Endothelial cell of umbilical vein (primary cell): Measurements from ENCODE around the gene USP6NL. TPM values are rescaled to one million over a fixed set of nuclear protein-coding genes. Genes with fewer than 3 reads are reported as not detected.
A peak's percentile ranks its signal among the peaks of the same experiment; 100 is the strongest.

ENCODE experiments used
- BruUV-seq: library from RNA; stranded (reverse); fragments of 400-500 nt; replicated peaks from 2 replicates; lab custom pipeline; 2021; lab: Mats Ljungman, UMichigan
- CTCF ChIA-PET: fragments of 300-600, 350-600 bp; sonication (Branson Sonifier 250); formaldehyde crosslinking; loops from one replicate; lab custom pipeline; 2021; ENCODE audit warnings: antibody characterized with exemption, inconsistent platforms; lab: Charles Lee
- POLR2A ChIA-PET: fragments of 300-600, 350-600 bp; sonication (Branson Sonifier 250); formaldehyde crosslinking; loops from one replicate; lab custom pipeline; 2021; ENCODE audit warnings: antibody characterized with exemption, inconsistent platforms; lab: Charles Lee
- DNase-seq: peaks from one replicate; pipeline ENCODE4 v3.0.0-alpha.2; 2011; ENCODE audit warnings: low read depth, low spot score
- FAIRE-seq: peaks from 2 replicates; lab custom pipeline; 2011; peaks lifted over from hg19 to GRCh38; lab: Jason Lieb, UNC
- H2AFZ ChIP-seq: 2 replicates; pipeline ENCODE4 v1.6.0; 2012; ENCODE audit warnings: low read depth, low read length, control low read depth, inconsistent platforms
- H3K27ac ChIP-seq: 2 replicates; pipeline ENCODE4 v1.5.1; 2011; ENCODE audit warnings: low read depth, mild to moderate bottlenecking, control low read depth, low read length, moderate library complexity; ENCODE audit not compliant: insufficient read depth
- H3K27me3 ChIP-seq, 2 experiments: 2 replicates each; pipeline versions ENCODE4 v1.6.0 to v1.6.1; 2011; ENCODE audit warnings: low read length in 2 of 2, mixed read lengths in 1 of 2; ENCODE audit not compliant: control insufficient read depth in 2 of 2, insufficient read depth in 2 of 2
- H3K36me3 ChIP-seq, 2 experiments: 2 replicates in 1 of 2; 3 replicates in 1 of 2; pipeline ENCODE4 v1.5.1; 2011; ENCODE audit warnings: low read length in 2 of 2, mild to moderate bottlenecking in 1 of 2, moderate library complexity in 1 of 2; ENCODE audit not compliant: control insufficient read depth in 2 of 2, insufficient read depth in 2 of 2; ENCODE audit errors: extremely low read depth in 1 of 2
- H3K4me1 ChIP-seq: 3 replicates; pipeline ENCODE4 v1.5.1; 2011; ENCODE audit warnings: mild to moderate bottlenecking, low read length; ENCODE audit not compliant: control insufficient read depth, insufficient read depth; ENCODE audit errors: extremely low read depth
- H3K4me2 ChIP-seq: 2 replicates; pipeline ENCODE4 v1.6.1; 2011; ENCODE audit warnings: low read length, control low read depth, mixed read lengths; ENCODE audit not compliant: insufficient read depth
- H3K4me3 ChIP-seq, 3 experiments: fragments of 200-600 bp in 1 of 3; sonication (generic), shearing (Covaris generic) in 1 of 3; replicated peaks in 1 of 3; 2 replicates each; pipeline ENCODE4 v1.5.1; 2011 to 2016; ENCODE audit warnings: control low read depth in 3 of 3, low read length in 3 of 3, mild to moderate bottlenecking in 2 of 3, inconsistent platforms in 1 of 3, low read depth in 1 of 3, moderate library complexity in 1 of 3; ENCODE audit not compliant: insufficient read depth in 1 of 3
- H3K79me2 ChIP-seq: 2 replicates; pipeline ENCODE4 v1.6.0; 2012; ENCODE audit warnings: low read length, inconsistent platforms; ENCODE audit not compliant: control insufficient read depth, insufficient read depth
- H3K9ac ChIP-seq: replicated peaks from 2 replicates; pipeline ENCODE3; 2011; ENCODE audit warnings: low read length, control low read depth; ENCODE audit not compliant: insufficient read depth; ENCODE audit errors: extremely low read depth
- H3K9me1 ChIP-seq: replicated peaks from 3 replicates; pipeline ENCODE4 v1.6.0; 2011; ENCODE audit warnings: mild to moderate bottlenecking, low read length; ENCODE audit not compliant: control insufficient read depth, insufficient read depth; ENCODE audit errors: extremely low read depth
- H3K9me3 ChIP-seq: replicated peaks from 2 replicates; pipeline ENCODE4 v1.5.1; 2012; ENCODE audit warnings: low read length, inconsistent platforms; ENCODE audit not compliant: control insufficient read depth, insufficient read depth
- H4K20me1 ChIP-seq: replicated peaks from 2 replicates; pipeline ENCODE3; 2011; ENCODE audit warnings: mild to moderate bottlenecking, low read length; ENCODE audit not compliant: control insufficient read depth, insufficient read depth; ENCODE audit errors: extremely low read depth
- CTCF ChIP-seq, 2 donors: IDR thresholded peaks; 1 replicate in 1 of 2; 2 replicates in 1 of 2; pipeline ENCODE4 v1.5.1; 2011; ENCODE audit warnings: low read length in 2 of 2, mild to moderate bottlenecking in 2 of 2, moderate library complexity in 2 of 2, control low read depth in 1 of 2, inconsistent platforms in 1 of 2, low read depth in 1 of 2; ENCODE audit not compliant: insufficient read depth in 1 of 2; ENCODE audit errors: extremely low read depth in 1 of 2
- EZH2 ChIP-seq: IDR thresholded peaks from 2 replicates; pipeline ENCODE4 v1.6.1; 2012; ENCODE audit warnings: borderline replicate concordance, low read depth, mild to moderate bottlenecking, moderate library complexity, low read length, inconsistent platforms; ENCODE audit not compliant: severe bottlenecking
- GATA2 ChIP-seq: IDR thresholded peaks from 2 replicates; pipeline ENCODE4 v1.7.0; 2011; ENCODE audit warnings: low read depth, mild to moderate bottlenecking, moderate library complexity, mixed read lengths, low read length; ENCODE audit not compliant: insufficient read length, insufficient read depth
- JUN ChIP-seq: IDR thresholded peaks from 2 replicates; pipeline ENCODE4 v1.6.1; 2011; ENCODE audit warnings: borderline replicate concordance, low read depth; ENCODE audit not compliant: insufficient read length, insufficient read depth
- MAX ChIP-seq: IDR thresholded peaks from 2 replicates; pipeline ENCODE4 v1.6.1; 2011; ENCODE audit not compliant: insufficient read depth, insufficient read length
- MYC ChIP-seq: IDR thresholded peaks from one replicate; pipeline ENCODE4 v1.6.1; 2011; ENCODE audit warnings: mild to moderate bottlenecking, low read depth, low read length
- POLR2A ChIP-seq: IDR thresholded peaks from 2 replicates; pipeline ENCODE4 v1.6.1; 2012; ENCODE audit warnings: low read depth, mild to moderate bottlenecking, control low read depth, low read length
- POLR2AphosphoS5 ChIP-seq: IDR thresholded peaks from 2 replicates; pipeline ENCODE4 v1.6.1; 2012; ENCODE audit warnings: low read depth, mild to moderate bottlenecking, control low read depth, low read length, moderate library complexity; ENCODE audit not compliant: insufficient read depth
- dilution Hi-C: fragments of 300-500 bp; cut with MboI; formaldehyde crosslinking; loops from one replicate; pipeline ENCODE4 v1.15.0; 2019; ENCODE audit warnings: low sequenced_read_pairs; ENCODE audit not compliant: extremely low pct_ligation_motif_present
- intact Hi-C: fragments of 100-400 bp; cut with micrococcal nuclease; formaldehyde crosslinking; loops from one replicate; pipeline ENCODE4 v1.10.0; 2022
- polyA plus RNA-seq, 4 experiments: library from polyadenylated mRNA; depleted of rRNA in 3 of 4; stranded (reverse) in 3 of 4; unstranded in 1 of 4; fragments of >200 nt; gene quantifications; 2 replicates each; pipeline versions ENCODE4 v1.2.1 to v1.2.3, GENCODE V29; 2011 to 2012; ENCODE audit warnings: missing spikeins in 1 of 4
- total RNA-seq: library from RNA; stranded (reverse); gene quantifications from 2 replicates; pipeline ENCODE4 v1.2.3, GENCODE V29; 2021

Gene USP6NL
- total and polyA plus RNA-seq, 2 donors (not counting 3 experiments of a cell fraction or from before 2014, with no cell fraction given), result 13.5 to 29.2 TPM

GRCh38 chr10:11612021-11613001 lies 861 bp upstream of the USP6NL start:
- H3K4me2 ChIP-seq, result peak overlapping the region; percentile 49
- peak overlapping the region; percentile 21 to 70 (median 46) for H3K4me3 ChIP-seq
- ChIA-PET CTCF (interaction anchor here (1.0 to 1.5 kb wide), 5 partner anchors 9 to 113 kb away, joined by 3 to 9 read pairs (median 3); no protein-coding TSS in a partner anchor), POLR2A (no interaction called here)
- peak overlapping the region; percentile 90 for H3K9ac ChIP-seq
- no peaks in the 10 kb centered on the region for H3K9me3 ChIP-seq
- no peaks in the 10 kb centered on the region for H3K9me1 ChIP-seq
- H3K36me3 ChIP-seq, result no peaks in the 10 kb centered on the region
- TF ChIP-seq GATA2 (no peak), POLR2AphosphoS5 (no peak), MAX (no peak), EZH2 (no peak), JUN (no peak), POLR2A (no peak), MYC (no peak), CTCF (IDR thresholded peaks at IDR 0.05; ENCODE audit: extremely low read depth in 1 of 2, insufficient read depth in 1 of 2, low read depth in 1 of 2, low read length in 2 of 2) (no peak)
- peak; percentile 55 for DNase-seq
- intact Hi-C loops, result no loop called here
- peak overlapping the region; percentile 65 for H2AFZ ChIP-seq
- dilution Hi-C loops, result no loop called here
- peaks cover 30% of the 10 kb centered on the region for H3K79me2 ChIP-seq
- no peak overlapping the region for H3K27ac ChIP-seq
- peaks cover 32% of the 10 kb centered on the region for H3K4me1 ChIP-seq
- no peaks in the 10 kb centered on the region for H4K20me1 ChIP-seq
- no peaks in the 10 kb centered on the region for H3K27me3 ChIP-seq
- TSS peak; percentile 39 for BruUV-seq
- no peak for FAIRE-seq
